Bronchus fibroblast of lung (primary cell): Measurements from ENCODE around the gene IRS4. TPM values are rescaled to one million over a fixed set of nuclear protein-coding genes. Genes with fewer than 3 reads are reported as not detected.

Experiments
- total RNA-seq: library from RNA; depleted of rRNA; stranded (reverse); fragments of >200 nt; gene quantifications from 2 replicates; pipeline ENCODE4 v1.2.3, GENCODE V29; 2015

Gene IRS4
- total RNA-seq, result not detected in 2 replicates

DNA sequence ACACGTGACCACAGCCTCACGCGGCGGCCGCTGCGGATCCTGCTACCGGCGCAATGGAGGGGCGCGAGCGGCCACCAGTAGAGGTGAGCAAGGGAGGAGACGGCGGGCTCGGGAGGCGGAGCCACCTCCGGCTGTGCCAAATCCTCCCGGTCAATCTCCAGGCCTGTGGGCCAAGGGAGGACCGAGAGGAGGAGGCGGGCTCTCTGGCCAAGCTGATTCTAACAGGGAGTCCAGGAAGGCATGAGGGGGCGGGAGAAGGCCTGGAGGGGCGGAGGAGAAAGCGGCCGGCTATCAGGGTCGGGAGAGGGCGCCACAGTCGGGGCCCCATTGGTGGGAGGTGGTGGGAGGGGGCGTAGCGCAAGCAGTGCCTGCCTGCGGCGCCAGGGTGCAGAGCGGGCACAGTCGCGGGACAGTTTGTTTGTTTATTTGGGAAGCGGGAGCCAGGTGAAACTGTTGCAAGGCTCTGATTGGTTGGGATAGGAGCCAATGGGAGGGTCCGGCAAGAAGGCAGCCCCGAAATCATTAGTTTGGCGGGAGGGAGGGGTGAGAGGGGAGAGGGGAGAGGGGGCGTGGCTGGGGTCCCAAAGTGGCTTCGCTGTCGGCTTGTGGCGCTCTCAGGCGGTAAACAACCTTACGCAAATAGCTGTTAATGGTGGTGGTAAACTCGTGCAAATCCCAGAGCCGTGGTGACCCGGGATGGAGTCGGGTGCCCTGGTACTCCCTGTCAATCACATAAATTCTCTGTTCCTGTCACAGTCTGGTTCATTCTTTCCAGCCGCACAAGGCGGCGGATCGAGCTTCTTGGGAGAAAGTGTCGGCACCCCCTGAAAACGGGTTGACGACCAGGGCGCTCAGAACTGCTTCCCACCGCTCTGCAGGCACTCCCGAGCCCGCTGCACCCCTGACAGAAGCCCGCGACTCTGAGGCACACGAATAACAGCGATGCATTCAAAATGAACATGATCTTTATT, at the start of gene IRS4:
TSS of gene IRS4 (minus strand) at position 55 of the 971 bp plus-strand sequence.

